ENCODE data around the gene RPS6KC1. TPM values are rescaled to one million over a fixed set of nuclear protein-coding genes. Genes with fewer than 3 reads are reported as not detected.

RPS6KC1 gene
- total and polyA plus RNA-seq, 2 donors from 2014 or later = 6.3 to 13.8 TPM

DNA sequence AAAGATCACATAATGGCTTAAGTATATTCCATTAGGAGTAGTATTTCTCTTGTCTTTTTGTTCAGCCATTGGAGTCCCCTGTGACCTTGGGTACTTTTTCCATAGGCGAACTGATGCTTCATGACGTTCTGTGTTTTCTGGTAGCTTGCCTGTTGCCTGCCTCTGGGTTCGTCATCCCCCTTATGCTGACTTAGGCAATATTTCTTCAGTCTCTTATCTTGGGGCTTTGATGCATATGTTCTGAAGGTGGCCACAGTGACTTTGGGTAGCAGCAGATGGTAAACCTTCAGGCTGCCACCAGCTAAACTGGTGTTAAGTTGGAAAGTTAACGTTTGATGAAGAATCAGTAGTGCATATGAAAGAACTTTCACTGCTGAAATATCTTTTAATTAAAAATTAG lies 170.2 kb downstream of the RPS6KC1 start:
- H3K4me3 ChIP-seq (ENCODE audit: low read length in 3 of 3) = no peak overlapping the region
- H3K27ac ChIP-seq (ENCODE audit: low read depth in 2 of 2, low read length in 2 of 2) = no peak overlapping the region
- intact Hi-C loops (cut with DNase I) = no loop called here
- no peaks in the 10 kb centered on the region for H3K36me3 ChIP-seq (ENCODE audit: control insufficient read depth in 2 of 3, insufficient read depth in 3 of 3, low read length in 3 of 3)
- no peaks in the 10 kb centered on the region for H3K9me3 ChIP-seq (ENCODE audit: control insufficient read depth in 2 of 3, insufficient read depth in 1 of 3, low read length in 3 of 3)
- H3K4me1 ChIP-seq (ENCODE audit: control insufficient read depth in 2 of 3, insufficient read depth in 2 of 3, low read depth in 1 of 3, low read length in 3 of 3) = no peaks in the 10 kb centered on the region
- DNase-seq = no peak
- no peak for TF ChIP-seq CTCF (IDR thresholded peaks at IDR 0.05; ENCODE audit: borderline replicate concordance, extremely low read depth, insufficient read depth)
- H3K27me3 ChIP-seq (ENCODE audit: control insufficient read depth, insufficient read depth, low read length) = no peaks in the 10 kb centered on the region
- FAIRE-seq = no peak
- H3K9ac ChIP-seq (ENCODE audit: low read length in 3 of 3) = no peak overlapping the region

DNA sequence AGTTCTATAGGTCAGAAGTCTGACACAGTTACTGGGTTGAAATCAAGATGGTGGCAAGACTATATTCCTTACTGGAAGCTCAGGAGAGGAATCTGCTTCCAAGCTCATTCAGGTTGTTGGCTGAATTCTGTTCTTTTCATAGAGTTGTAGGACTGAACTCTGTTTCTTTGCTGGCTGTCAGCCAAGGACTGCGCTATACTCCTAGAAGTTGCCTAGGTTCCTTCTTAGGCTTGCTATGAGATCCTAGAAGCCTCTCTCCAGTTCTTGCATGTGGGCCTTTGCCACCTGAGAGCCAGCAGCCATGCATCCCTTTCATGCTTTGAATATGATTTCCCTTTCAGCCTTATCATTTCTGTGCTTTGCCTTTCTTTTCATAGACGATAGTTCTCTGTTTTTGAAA lies 176.4 kb downstream of the RPS6KC1 start:
- intact Hi-C loops (cut with DNase I) = no loop called here
- Histone ChIP-seq H3K27me3 (ENCODE audit: control insufficient read depth, insufficient read depth, low read length) (no peaks in the 10 kb centered on the region), H3K27ac (ENCODE audit: low read depth in 2 of 2, low read length in 2 of 2) (no peak overlapping the region), H3K36me3 (ENCODE audit: control insufficient read depth in 2 of 3, insufficient read depth in 3 of 3, low read length in 3 of 3) (no peaks in the 10 kb centered on the region), H3K9ac (ENCODE audit: low read length in 3 of 3) (no peak overlapping the region), H3K9me3 (ENCODE audit: control insufficient read depth in 2 of 3, insufficient read depth in 1 of 3, low read length in 3 of 3) (no peaks in the 10 kb centered on the region), H3K4me3 (ENCODE audit: low read length in 3 of 3) (no peak overlapping the region), H3K4me1 (ENCODE audit: control insufficient read depth in 2 of 3, insufficient read depth in 2 of 3, low read depth in 1 of 3, low read length in 3 of 3) (no peaks in the 10 kb centered on the region)
- no peak for FAIRE-seq
- no peak for DNase-seq
- TF ChIP-seq CTCF (IDR thresholded peaks at IDR 0.05; ENCODE audit: borderline replicate concordance, extremely low read depth, insufficient read depth) = no peak

GRCh38 chr1:213231795-213232231 lies 180.8 kb downstream of the RPS6KC1 start:
- no peak overlapping the region for H3K27ac ChIP-seq (ENCODE audit: low read depth in 2 of 2, low read length in 2 of 2)
- intact Hi-C loops (cut with DNase I) = no loop called here
- H3K36me3 ChIP-seq (ENCODE audit: control insufficient read depth in 2 of 3, insufficient read depth in 3 of 3, low read length in 3 of 3) = no peaks in the 10 kb centered on the region
- no peaks in the 10 kb centered on the region for H3K27me3 ChIP-seq (ENCODE audit: control insufficient read depth, insufficient read depth, low read length)
- H3K9ac ChIP-seq (ENCODE audit: low read length in 3 of 3) = no peak overlapping the region
- no peaks in the 10 kb centered on the region for H3K4me1 ChIP-seq (ENCODE audit: control insufficient read depth in 2 of 3, insufficient read depth in 2 of 3, low read depth in 1 of 3, low read length in 3 of 3)
- DNase-seq (peak in 1 of 5 donors; percentile 35), FAIRE-seq (no peak)
- TF ChIP-seq CTCF (IDR thresholded peaks at IDR 0.05; ENCODE audit: borderline replicate concordance, extremely low read depth, insufficient read depth) = no peak
- H3K4me3 ChIP-seq (ENCODE audit: low read length in 3 of 3) = no peak overlapping the region
- no peaks in the 10 kb centered on the region for H3K9me3 ChIP-seq (ENCODE audit: control insufficient read depth in 2 of 3, insufficient read depth in 1 of 3, low read length in 3 of 3)

DNA sequence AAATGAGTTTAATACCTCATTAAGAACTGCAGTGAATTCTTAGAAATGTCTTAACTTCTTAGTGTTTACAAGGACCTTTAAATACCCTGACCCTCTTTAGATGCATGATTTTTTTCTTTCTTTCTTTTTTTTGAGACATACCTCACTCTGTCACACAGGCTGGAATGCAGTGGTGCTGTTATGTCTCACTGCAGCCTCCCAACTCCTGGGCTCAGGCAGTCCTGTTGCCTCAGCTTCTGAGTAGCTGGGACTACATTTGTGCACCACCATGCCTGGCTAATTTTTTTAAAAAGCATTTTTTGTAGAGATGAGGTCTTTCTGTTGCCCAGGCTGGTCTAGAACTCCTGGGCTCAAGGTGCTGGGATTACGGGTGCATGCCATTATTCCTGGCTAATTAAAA lies 191.8 kb downstream of the RPS6KC1 start:
- no peak for DNase-seq
- no peak overlapping the region for H3K9ac ChIP-seq (ENCODE audit: low read length in 3 of 3)
- no peaks in the 10 kb centered on the region for H3K4me1 ChIP-seq (ENCODE audit: control insufficient read depth in 2 of 3, insufficient read depth in 2 of 3, low read depth in 1 of 3, low read length in 3 of 3)
- no peaks in the 10 kb centered on the region for H3K27me3 ChIP-seq (ENCODE audit: control insufficient read depth, insufficient read depth, low read length)
- H3K36me3 ChIP-seq (ENCODE audit: control insufficient read depth in 2 of 3, insufficient read depth in 3 of 3, low read length in 3 of 3) = peaks cover 0 to 6% (median 0%) of the 10 kb centered on the region in 3 donors
- no peaks in the 10 kb centered on the region for H3K9me3 ChIP-seq (ENCODE audit: control insufficient read depth in 2 of 3, insufficient read depth in 1 of 3, low read length in 3 of 3)
- FAIRE-seq = no peak
- no peak overlapping the region for H3K4me3 ChIP-seq (ENCODE audit: low read length in 3 of 3)
- TF ChIP-seq CTCF (IDR thresholded peaks at IDR 0.05; ENCODE audit: borderline replicate concordance, extremely low read depth, insufficient read depth) = no peak
- intact Hi-C loops (cut with DNase I) = no loop called here
- H3K27ac ChIP-seq (ENCODE audit: low read depth in 2 of 2, low read length in 2 of 2) = no peak overlapping the region
